Spleen (tissue), 11 donors: ENCODE data around the gene IL3. TPM values are rescaled to one million over a fixed set of nuclear protein-coding genes. Genes with fewer than 3 reads are reported as not detected.

Source experiments
- DNase-seq: peaks from one replicate; pipeline ENCODE4 v3.0.0-alpha.2; 2020
- H3K27ac ChIP-seq, 8 donors: fragments of 200-600 bp; sonication (generic) in 7 of 8; 1 replicate in 4 of 8; 2 replicates in 4 of 8; pipeline versions ENCODE4 v1.5.0 to v1.8.0; 2016 to 2021; ENCODE audit warnings: inconsistent platforms in 4 of 8, mild to moderate bottlenecking in 4 of 8, moderate library complexity in 1 of 8
- H3K27me3 ChIP-seq, 7 donors: fragments of 200-600 bp; sonication (generic) in 6 of 7; replicated peaks in 1 of 7; 1 replicate in 4 of 7; 2 replicates in 3 of 7; pipeline versions ENCODE4 v1.5.0 to v1.8.0; 2016 to 2021; ENCODE audit warnings: inconsistent platforms in 3 of 7, mild to moderate bottlenecking in 1 of 7
- H3K36me3 ChIP-seq, 6 donors: fragments of 200-600 bp; sonication (generic) in 5 of 6; 1 replicate in 4 of 6; 2 replicates in 2 of 6; pipeline versions ENCODE4 v1.5.0 to v1.8.0; 2016 to 2021; ENCODE audit warnings: inconsistent platforms in 2 of 6
- H3K4me1 ChIP-seq, 6 donors: fragments of 200-600 bp; sonication (generic) in 5 of 6; 1 replicate in 3 of 6; 2 replicates in 3 of 6; pipeline versions ENCODE4 v1.5.0 to v1.8.0; 2016 to 2021; ENCODE audit warnings: inconsistent platforms in 3 of 6
- H3K4me3 ChIP-seq, 8 donors: fragments of 200-600 bp; sonication (generic) in 7 of 8; 1 replicate in 4 of 8; 2 replicates in 4 of 8; pipeline versions ENCODE4 v1.5.0 to v1.8.0; 2016 to 2021; ENCODE audit warnings: inconsistent platforms in 4 of 8, mild to moderate bottlenecking in 4 of 8, moderate library complexity in 2 of 8
- H3K9me3 ChIP-seq, 8 donors: fragments of 200-600 bp; sonication (generic) in 7 of 8; 1 replicate in 4 of 8; 2 replicates in 4 of 8; pipeline versions ENCODE4 v1.5.0 to v1.8.0; 2016 to 2021; ENCODE audit warnings: inconsistent platforms in 4 of 8
- CTCF ChIP-seq, 11 experiments: fragments of 200-600 bp in 7 of 11; fragments of 450-650 bp in 4 of 11; sonication (generic) in 4 of 11; IDR thresholded peaks in 8 of 11; conservative IDR thresholded peaks in 3 of 11; 1 replicate in 7 of 11; 2 replicates in 4 of 11; pipeline versions ENCODE4 v1.4.0 to v1.8.0; 2016 to 2021; ENCODE audit warnings: antibody characterized with exemption in 11 of 11, inconsistent platforms in 4 of 11, mild to moderate bottlenecking in 1 of 11
- POLR2A ChIP-seq, 3 donors: fragments of 450-650 bp; IDR thresholded peaks; one replicate each; pipeline ENCODE4 v1.5.1; 2017; ENCODE audit warnings: antibody characterized with exemption in 3 of 3, mild to moderate bottlenecking in 1 of 3
- POLR2AphosphoS5 ChIP-seq, 3 donors: sonication (generic); formaldehyde crosslinking; IDR thresholded peaks; one replicate each; pipeline ENCODE4 v1.5.1; 2017; ENCODE audit warnings: antibody characterized with exemption in 3 of 3
- WGBS, 5 donors: extraction: QIAGEN DNeasy Blood & Tissue Kit in 3 of 5; methylation state at CpG; one replicate each; pipeline versions ENCODE4 v1.1.5 to v1.1.7; 2013 to 2018; 5-methylcytosine and 5-hydroxymethylcytosine counted together
- intact Hi-C: fragments of 100-400 bp; cut with DNase I; formaldehyde crosslinking; loops from one replicate; pipeline ENCODE4 v1.15.0; 2023; ENCODE audit warnings: low total_unique reads
- polyA plus RNA-seq, 3 donors: library from polyadenylated mRNA; stranded (reverse); fragments of 200-250 nt; gene quantifications; one replicate each; pipeline ENCODE4 v1.2.1, GENCODE V29; 2013
- total RNA-seq, 7 donors: library from RNA; depleted of rRNA in 3 of 7; stranded (reverse); fragments of >200 nt in 3 of 7; fragmentation: NEBNext Ultra II Directional in 4 of 7; extraction: Animal tissue kit (Norgen Biotek cat#: 25700) in 4 of 7; gene quantifications; one replicate each; pipeline versions ENCODE4 v1.1.0 to v1.2.1, GENCODE V29; 2016 to 2021
- donor health status: healthy with polysubstance abuse.
- donor health status: DM: no; HTN: no; CAD: no; lungs with moderate emphysema.
- donor health status: DM: no; HTN: no; CAD: no.
- donor health status: Bipolar disorder and iron deficiency.
- donor health status: healthy.
- donor health status: DM: no; HTN: no; CAD: no.
- donor health status: DM: yes; HTN: yes; CAD: no.

The IL3 gene
- total and polyA plus RNA-seq, 10 donors: not detected

- 67 to 80% (median 71%) methylated on average over 2 of the region's 2 CpGs for WGBS, 5 donors
- intact Hi-C loops: no loop called here
- Histone ChIP-seq H3K9me3 (no peaks in the 10 kb centered on the region), H3K27ac (no peak overlapping the region), H3K4me1 (peaks cover 0 to 25% (median 13%) of the 10 kb centered on the region in 6 donors), H3K36me3 (no peaks in the 10 kb centered on the region), H3K27me3 (no peaks in the 10 kb centered on the region), H3K4me3 (no peak overlapping the region)
- DNase-seq: no peak
- TF ChIP-seq POLR2AphosphoS5 (IDR thresholded peaks at IDR 0.05): no peak
- no peak for TF ChIP-seq POLR2A (IDR thresholded peaks at IDR 0.05)
- no peak for TF ChIP-seq CTCF (IDR thresholded peaks at IDR 0.05 in 8 of 11, conservative IDR thresholded peaks at IDR 0.05 in 3 of 11)
These were observed 34.6 kb downstream of the IL3 start for GRCh38 chr5:132095077-132095410.

GRCh38 chr5:132095424-132095972, 35.0 kb downstream of the IL3 start:
- 37 to 50% (median 45%) methylated on average over 6 of the region's 6 CpGs for WGBS, 5 donors
- TF ChIP-seq POLR2A (IDR thresholded peaks at IDR 0.05) (no peak), POLR2AphosphoS5 (IDR thresholded peaks at IDR 0.05) (no peak), CTCF (IDR thresholded peaks at IDR 0.05 in 8 of 11, conservative IDR thresholded peaks at IDR 0.05 in 3 of 11) (no peak)
- intact Hi-C loops: no loop called here
- no peaks in the 10 kb centered on the region for H3K36me3 ChIP-seq
- DNase-seq: no peak
- H3K9me3 ChIP-seq: no peaks in the 10 kb centered on the region
- no peaks in the 10 kb centered on the region for H3K27me3 ChIP-seq
- no peak overlapping the region for H3K27ac ChIP-seq
- H3K4me3 ChIP-seq: no peak overlapping the region
- H3K4me1 ChIP-seq: peaks cover 0 to 29% (median 17%) of the 10 kb centered on the region in 6 donors

GRCh38 chr5:132096904-132097303, 36.4 kb downstream of the IL3 start:
- intact Hi-C loops: no loop called here
- Histone ChIP-seq H3K4me3 (no peak overlapping the region), H3K27ac (no peak overlapping the region), H3K4me1 (peaks cover 5 to 43% (median 31%) of the 10 kb centered on the region in 6 donors), H3K9me3 (no peaks in the 10 kb centered on the region), H3K27me3 (no peaks in the 10 kb centered on the region), H3K36me3 (no peaks in the 10 kb centered on the region)
- 92 to 98% (median 95%) methylated on average over 3 of the region's 3 CpGs for WGBS, 5 donors
- DNase-seq: no peak
- TF ChIP-seq POLR2AphosphoS5 (IDR thresholded peaks at IDR 0.05) (no peak), POLR2A (IDR thresholded peaks at IDR 0.05) (no peak), CTCF (IDR thresholded peaks at IDR 0.05 in 8 of 11, conservative IDR thresholded peaks at IDR 0.05 in 3 of 11) (no peak)

- TF ChIP-seq POLR2AphosphoS5 (IDR thresholded peaks at IDR 0.05) (no peak), CTCF (IDR thresholded peaks at IDR 0.05 in 8 of 11, conservative IDR thresholded peaks at IDR 0.05 in 3 of 11) (no peak), POLR2A (IDR thresholded peaks at IDR 0.05) (no peak)
These were observed 37.7 kb downstream of the IL3 start for GRCh38 chr5:132098151-132098594.

More at GRCh38 chr5:132098151-132098594, 37.7 kb downstream of the IL3 start:
- 42 to 63% (median 52%) methylated on average over 5 of the region's 5 CpGs for WGBS, 5 donors
- intact Hi-C loops: no loop called here
- DNase-seq: no peak
- no peaks in the 10 kb centered on the region for H3K36me3 ChIP-seq
- H3K4me1 ChIP-seq: peaks cover 13 to 55% (median 44%) of the 10 kb centered on the region in 6 donors
- no peaks in the 10 kb centered on the region for H3K9me3 ChIP-seq
- no peak overlapping the region for H3K4me3 ChIP-seq
- H3K27me3 ChIP-seq: no peaks in the 10 kb centered on the region
- H3K27ac ChIP-seq: no peak overlapping the region
